ENCODE measurements around the gene UNC5A.

UNC5A gene

GRCh38 chr5:176803943-176804498, 6.3 kb upstream of the UNC5A start:
- peak; percentile 41 for TF ChIP-seq TEAD4 (IDR thresholded peaks at IDR 0.05)
- no peak for TF ChIP-seq CEBPB (IDR thresholded peaks at IDR 0.05)
- TF ChIP-seq, protein P1, sequence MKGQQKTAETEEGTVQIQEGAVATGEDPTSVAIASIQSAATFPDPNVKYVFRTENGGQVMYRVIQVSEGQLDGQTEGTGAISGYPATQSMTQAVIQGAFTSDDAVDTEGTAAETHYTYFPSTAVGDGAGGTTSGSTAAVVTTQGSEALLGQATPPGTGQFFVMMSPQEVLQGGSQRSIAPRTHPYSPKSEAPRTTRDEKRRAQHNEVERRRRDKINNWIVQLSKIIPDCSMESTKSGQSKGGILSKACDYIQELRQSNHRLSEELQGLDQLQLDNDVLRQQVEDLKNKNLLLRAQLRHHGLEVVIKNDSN (IDR thresholded peaks at IDR 0.05): no peak
- TF ChIP-seq, protein P2, sequence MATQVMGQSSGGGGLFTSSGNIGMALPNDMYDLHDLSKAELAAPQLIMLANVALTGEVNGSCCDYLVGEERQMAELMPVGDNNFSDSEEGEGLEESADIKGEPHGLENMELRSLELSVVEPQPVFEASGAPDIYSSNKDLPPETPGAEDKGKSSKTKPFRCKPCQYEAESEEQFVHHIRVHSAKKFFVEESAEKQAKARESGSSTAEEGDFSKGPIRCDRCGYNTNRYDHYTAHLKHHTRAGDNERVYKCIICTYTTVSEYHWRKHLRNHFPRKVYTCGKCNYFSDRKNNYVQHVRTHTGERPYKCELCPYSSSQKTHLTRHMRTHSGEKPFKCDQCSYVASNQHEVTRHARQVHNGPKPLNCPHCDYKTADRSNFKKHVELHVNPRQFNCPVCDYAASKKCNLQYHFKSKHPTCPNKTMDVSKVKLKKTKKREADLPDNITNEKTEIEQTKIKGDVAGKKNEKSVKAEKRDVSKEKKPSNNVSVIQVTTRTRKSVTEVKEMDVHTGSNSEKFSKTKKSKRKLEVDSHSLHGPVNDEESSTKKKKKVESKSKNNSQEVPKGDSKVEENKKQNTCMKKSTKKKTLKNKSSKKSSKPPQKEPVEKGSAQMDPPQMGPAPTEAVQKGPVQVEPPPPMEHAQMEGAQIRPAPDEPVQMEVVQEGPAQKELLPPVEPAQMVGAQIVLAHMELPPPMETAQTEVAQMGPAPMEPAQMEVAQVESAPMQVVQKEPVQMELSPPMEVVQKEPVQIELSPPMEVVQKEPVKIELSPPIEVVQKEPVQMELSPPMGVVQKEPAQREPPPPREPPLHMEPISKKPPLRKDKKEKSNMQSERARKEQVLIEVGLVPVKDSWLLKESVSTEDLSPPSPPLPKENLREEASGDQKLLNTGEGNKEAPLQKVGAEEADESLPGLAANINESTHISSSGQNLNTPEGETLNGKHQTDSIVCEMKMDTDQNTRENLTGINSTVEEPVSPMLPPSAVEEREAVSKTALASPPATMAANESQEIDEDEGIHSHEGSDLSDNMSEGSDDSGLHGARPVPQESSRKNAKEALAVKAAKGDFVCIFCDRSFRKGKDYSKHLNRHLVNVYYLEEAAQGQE (IDR thresholded peaks at IDR 0.05; ENCODE audit: low read depth): peak; percentile 98

DNA sequence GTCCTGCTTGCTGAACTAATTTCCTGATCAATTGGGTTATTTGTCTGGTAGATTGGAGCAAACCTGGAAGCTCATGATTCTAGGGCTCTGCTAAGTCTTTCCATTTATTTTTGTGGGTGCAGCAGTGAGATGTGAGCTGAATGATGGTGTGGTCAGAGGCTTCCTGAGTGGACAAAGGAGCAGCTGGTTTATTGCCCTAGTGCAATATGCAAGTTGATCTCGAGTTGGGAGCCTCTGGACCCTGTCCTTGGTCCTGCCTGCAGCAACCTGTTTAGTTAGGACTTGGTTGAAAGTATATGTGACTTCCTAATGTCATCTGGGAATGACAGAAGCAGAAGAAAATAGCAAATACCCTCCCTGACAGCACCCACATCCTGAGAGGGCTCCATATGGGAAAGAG, 4.2 kb upstream of the UNC5A start:
- TF ChIP-seq, protein P2 (IDR thresholded peaks at IDR 0.05; ENCODE audit: low read depth): peak; percentile 87
- TF ChIP-seq, protein P1 (IDR thresholded peaks at IDR 0.05): no peak

DNA sequence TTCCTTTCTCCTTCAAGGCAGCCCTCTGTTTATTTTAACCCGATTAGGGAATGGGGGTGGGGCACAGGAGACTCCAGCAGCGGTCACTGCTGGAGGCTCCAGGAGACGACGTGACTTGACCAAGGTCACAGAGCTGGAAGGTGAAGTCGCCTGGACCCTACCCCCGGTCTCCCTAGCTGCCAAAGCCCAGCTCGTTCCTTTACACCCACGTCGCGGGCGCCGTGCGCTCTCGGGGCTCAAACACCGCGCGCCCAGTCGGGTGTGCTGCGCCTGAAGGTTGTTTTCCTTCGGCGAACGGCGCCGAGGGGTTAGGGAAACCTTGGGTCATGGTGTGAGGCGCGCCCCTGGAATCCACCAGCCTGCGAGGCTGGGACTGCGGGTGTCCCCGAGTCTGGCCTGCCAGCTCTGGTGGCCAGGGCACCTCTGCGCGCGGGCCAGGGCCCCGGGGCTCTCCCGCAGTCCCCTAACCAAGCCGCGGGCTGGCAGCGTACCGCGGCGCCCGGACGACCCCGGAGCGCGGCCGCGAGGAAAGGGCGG, 747 bp upstream of the UNC5A start:
- TF ChIP-seq EGR1 (IDR thresholded peaks at IDR 0.05) (no peak), TEAD4 (IDR thresholded peaks at IDR 0.05) (no peak), YY1 (IDR thresholded peaks at IDR 0.05; ENCODE audit: low read depth) (no peak), TAF1 (IDR thresholded peaks at IDR 0.05; ENCODE audit: low read depth) (no peak), CEBPB (IDR thresholded peaks at IDR 0.05) (no peak), EP300 (IDR thresholded peaks at IDR 0.05; ENCODE audit: borderline replicate concordance) (no peak), FOXM1 (IDR thresholded peaks at IDR 0.05; ENCODE audit: borderline replicate concordance, low read depth) (no peak), RAD21 (IDR thresholded peaks at IDR 0.05; ENCODE audit: low read depth) (no peak), CREB1 (IDR thresholded peaks at IDR 0.05; ENCODE audit: low read depth) (no peak), TCF12 (IDR thresholded peaks at IDR 0.05; ENCODE audit: low read depth) (no peak), NFIC (IDR thresholded peaks at IDR 0.05) (no peak), ZBTB7A (IDR thresholded peaks at IDR 0.05; ENCODE audit: low read depth) (no peak)
- TF ChIP-seq, protein P3, sequence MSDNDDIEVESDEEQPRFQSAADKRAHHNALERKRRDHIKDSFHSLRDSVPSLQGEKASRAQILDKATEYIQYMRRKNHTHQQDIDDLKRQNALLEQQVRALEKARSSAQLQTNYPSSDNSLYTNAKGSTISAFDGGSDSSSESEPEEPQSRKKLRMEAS (IDR thresholded peaks at IDR 0.05): no peak
- TF ChIP-seq, protein P1 (IDR thresholded peaks at IDR 0.05): no peak

GRCh38 chr5:176810687-176811501, 535 bp downstream of the UNC5A start:
- TF ChIP-seq, protein P3 (IDR thresholded peaks at IDR 0.05): no peak
- TF ChIP-seq TAF1 (IDR thresholded peaks at IDR 0.05; ENCODE audit: low read depth): no peak
- no peak for TF ChIP-seq CEBPB (IDR thresholded peaks at IDR 0.05)
- TF ChIP-seq ZBTB7A (IDR thresholded peaks at IDR 0.05; ENCODE audit: low read depth): 0 out of 2 replicates have a peak, but pooled peaks have one; percentile 37

DNA sequence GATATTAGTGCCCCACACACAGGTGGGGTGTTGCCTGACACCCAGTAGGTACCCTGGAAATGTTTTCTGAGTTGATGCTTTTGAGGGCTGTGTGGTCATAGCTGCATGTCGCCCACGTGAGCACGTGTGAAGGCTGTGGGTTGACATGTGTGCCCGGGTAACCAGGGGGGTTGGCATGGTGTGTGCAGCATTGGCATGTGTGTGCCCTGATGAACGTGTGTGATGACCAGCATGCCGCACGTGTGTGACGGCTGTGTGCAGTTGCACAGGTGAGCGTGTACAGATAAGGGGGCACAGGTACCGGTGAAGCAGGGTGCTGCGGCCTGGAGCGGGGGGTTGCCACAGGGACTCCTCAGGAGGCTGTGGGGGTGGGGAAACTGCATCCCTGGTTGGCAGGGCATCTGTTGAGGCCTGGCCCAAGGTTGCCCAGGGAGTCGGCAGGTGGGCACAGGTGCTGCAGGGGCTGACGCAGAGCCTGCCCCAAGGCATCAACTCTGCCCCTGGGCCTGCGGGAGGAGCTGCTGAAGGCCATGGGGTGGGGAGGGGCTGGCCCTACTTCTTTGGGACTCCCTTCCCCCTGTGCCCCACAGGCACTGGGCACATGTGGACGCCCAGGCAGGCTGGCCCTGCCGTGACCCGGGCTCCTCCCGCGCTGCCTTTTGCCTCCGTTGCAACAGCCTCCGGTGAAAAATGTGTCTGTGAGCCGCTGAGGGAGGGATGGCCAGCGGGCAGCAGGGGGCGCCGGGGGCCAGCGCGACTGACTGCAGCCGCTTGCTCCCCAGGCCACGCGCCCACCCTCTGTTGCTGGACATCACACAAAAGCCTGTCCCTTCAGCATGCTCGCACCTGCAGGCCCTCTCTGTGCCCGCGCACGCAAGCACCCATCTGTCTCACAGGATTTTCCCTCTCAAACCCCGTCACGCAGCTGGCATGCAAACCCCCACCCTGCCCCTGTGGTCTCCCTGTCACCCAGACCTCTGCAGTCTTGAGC, 2.2 kb downstream of the UNC5A start:
- TF ChIP-seq RAD21 (IDR thresholded peaks at IDR 0.05; ENCODE audit: low read depth) (peak; percentile 60), CREB1 (IDR thresholded peaks at IDR 0.05; ENCODE audit: low read depth) (no peak)

All from Ishikawa (cell line).